LNCAP (cell line): Measurements from ENCODE around the gene IFI44.

Experiments used
- TF ChIP-seq, protein P1 (sequence below): fragments of 450-650 bp; IDR thresholded peaks from 2 replicates; pipeline ENCODE4 v1.5.1; 2017; ENCODE audit warnings: mild to moderate bottlenecking

The IFI44 gene

GRCh38 chr1:78687315-78687714 lies 37.7 kb downstream of the IFI44 start:
- TF ChIP-seq, protein P1, sequence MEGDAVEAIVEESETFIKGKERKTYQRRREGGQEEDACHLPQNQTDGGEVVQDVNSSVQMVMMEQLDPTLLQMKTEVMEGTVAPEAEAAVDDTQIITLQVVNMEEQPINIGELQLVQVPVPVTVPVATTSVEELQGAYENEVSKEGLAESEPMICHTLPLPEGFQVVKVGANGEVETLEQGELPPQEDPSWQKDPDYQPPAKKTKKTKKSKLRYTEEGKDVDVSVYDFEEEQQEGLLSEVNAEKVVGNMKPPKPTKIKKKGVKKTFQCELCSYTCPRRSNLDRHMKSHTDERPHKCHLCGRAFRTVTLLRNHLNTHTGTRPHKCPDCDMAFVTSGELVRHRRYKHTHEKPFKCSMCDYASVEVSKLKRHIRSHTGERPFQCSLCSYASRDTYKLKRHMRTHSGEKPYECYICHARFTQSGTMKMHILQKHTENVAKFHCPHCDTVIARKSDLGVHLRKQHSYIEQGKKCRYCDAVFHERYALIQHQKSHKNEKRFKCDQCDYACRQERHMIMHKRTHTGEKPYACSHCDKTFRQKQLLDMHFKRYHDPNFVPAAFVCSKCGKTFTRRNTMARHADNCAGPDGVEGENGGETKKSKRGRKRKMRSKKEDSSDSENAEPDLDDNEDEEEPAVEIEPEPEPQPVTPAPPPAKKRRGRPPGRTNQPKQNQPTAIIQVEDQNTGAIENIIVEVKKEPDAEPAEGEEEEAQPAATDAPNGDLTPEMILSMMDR, result no peak

DNA sequence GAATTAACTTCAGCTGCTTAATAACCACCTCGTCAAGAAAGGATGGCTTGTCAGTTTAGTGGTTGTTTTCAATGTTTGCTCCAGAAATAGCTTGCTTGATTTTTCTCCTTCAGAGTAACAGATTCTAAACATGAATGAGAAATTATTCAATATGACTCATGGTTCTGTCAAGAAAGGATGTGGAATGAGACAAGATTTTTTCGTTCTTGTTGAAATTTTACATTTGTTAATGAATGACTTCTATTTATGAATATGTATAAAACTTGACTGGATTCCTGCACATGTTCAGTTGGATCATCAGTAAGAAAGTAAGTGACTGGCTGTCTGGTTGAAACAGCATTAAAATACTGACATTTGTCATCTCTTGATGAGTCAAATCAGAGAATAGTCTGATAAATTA lies 38.3 kb downstream of the IFI44 start:
- TF ChIP-seq, protein P1, result no peak

DNA sequence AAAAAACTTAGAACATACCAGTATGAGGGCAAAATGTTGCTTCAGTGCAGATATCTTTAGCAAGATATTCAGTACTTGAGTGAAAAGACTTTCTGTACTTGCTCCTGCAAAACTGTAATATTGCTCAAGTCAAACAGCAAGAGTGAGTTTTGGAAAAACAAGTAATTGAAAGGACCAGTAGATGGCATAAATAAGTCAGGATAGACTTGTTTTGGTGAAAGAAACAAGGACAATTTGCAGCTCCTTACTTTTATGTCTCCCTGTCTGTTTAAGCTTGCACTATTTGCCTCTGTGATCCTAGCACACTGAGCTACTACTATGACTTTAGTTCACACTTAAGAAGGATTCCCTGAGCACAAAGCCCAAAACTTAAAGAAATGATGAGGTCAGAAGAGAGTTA lies 39.1 kb downstream of the IFI44 start:
- TF ChIP-seq, protein P1, result peak; percentile 52

DNA sequence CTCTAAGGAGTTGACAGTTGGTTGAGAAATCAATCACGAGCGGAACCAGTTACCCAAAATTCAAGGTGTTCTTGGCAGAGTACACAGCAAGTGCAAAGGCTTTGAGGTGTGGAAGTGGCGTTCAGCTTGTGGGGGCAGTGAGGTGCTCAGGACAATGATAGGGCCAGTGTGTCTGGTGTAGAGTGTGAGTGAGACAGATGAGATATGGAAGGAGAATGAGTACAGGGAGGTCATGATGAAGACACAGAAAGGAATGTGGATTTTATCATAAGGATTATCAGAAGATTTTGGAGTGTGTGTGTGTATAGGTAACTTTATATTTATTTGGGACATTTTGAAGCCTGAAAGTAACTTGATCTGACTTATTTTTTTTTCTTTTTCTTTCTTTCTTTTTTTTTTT lies 40.9 kb downstream of the IFI44 start:
- TF ChIP-seq, protein P1, result no peak

DNA sequence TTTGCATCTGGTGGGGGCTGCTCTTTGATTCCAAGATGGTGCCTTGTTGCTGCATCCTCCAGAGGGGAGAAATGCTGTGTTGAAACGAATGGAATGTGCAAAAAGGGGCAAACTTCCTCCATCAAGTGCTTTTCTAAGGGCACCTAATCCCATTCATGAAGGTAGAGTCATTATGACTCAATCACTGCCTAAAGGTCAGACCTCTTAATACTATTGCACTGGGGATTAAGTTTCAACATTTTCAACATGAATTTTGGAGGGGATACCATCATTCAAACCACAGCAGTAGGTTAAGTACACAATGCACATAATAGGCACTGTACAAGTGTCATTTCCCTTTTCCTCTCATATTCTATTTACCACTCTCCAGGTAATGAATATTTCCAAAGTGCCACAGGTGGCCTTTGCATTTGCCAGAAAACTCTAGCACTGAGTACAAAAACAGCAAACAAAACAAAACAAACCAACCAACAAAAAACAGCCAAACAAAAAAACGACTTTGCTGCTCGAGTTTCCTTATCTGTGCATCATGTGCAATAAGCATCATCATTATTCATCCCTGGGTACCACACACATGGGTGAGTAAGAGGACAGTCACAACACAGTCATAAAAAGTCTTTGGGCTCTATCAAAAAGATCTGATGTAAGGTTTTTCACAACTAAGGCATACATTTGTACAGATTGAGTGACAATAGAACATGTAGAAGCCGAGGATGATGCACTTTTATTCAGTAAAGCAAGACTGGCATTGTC lies 42.5 kb downstream of the IFI44 start:
- TF ChIP-seq, protein P1, result no peak

DNA sequence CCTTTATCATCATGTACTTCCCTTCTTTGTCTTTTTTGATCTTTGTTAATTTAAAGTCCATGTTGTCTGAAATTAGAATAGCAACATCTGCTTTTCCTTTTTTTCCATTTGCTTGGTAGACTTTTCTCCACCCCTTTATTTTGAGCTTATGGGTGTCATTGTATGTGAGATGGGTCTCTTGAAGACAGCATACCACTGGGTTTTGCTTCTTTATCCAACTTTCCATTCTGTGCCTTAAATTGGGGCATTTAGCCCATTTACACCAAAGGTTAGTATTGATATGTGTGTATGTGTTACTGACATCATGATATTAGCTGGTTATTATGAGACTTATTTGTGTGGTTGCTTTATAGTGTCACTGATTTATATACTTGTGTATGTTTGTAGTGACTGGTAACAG lies 50.2 kb downstream of the IFI44 start:
- TF ChIP-seq, protein P1, result no peak

- TF ChIP-seq, protein P1, result no peak
Measured at GRCh38 chr1:78702426-78702825, 52.8 kb downstream of the IFI44 start.

GRCh38 chr1:78703806-78704205 lies 54.2 kb downstream of the IFI44 start:
- TF ChIP-seq, protein P1, result no peak
